SU-DHL-6 (cell line): ENCODE measurements around the gene ERG.

Experiments used
- EZH2phosphoT487 ChIP-seq: fragments of 200-600 bp; sonication (generic), shearing (Covaris generic); conservative IDR thresholded peaks from 2 replicates; pipeline ENCODE4 v1.6.1; 2018; ENCODE audit warnings: mild to moderate bottlenecking, antibody characterized with exemption, low read length, moderate library complexity, mixed read lengths
- TF ChIP-seq, protein P1 (sequence below): fragments of 200-600 bp; sonication (generic); IDR thresholded peaks from one replicate; pipeline ENCODE4 v1.5.1; 2017; ENCODE audit warnings: antibody characterized with exemption, mild to moderate bottlenecking, low read length, moderate library complexity; ENCODE audit not compliant: insufficient read depth, poor library complexity, severe bottlenecking

GRCh38 chr21:38488640-38489270 lies 9.5 kb downstream of the ERG start:
- TF ChIP-seq, protein P1, sequence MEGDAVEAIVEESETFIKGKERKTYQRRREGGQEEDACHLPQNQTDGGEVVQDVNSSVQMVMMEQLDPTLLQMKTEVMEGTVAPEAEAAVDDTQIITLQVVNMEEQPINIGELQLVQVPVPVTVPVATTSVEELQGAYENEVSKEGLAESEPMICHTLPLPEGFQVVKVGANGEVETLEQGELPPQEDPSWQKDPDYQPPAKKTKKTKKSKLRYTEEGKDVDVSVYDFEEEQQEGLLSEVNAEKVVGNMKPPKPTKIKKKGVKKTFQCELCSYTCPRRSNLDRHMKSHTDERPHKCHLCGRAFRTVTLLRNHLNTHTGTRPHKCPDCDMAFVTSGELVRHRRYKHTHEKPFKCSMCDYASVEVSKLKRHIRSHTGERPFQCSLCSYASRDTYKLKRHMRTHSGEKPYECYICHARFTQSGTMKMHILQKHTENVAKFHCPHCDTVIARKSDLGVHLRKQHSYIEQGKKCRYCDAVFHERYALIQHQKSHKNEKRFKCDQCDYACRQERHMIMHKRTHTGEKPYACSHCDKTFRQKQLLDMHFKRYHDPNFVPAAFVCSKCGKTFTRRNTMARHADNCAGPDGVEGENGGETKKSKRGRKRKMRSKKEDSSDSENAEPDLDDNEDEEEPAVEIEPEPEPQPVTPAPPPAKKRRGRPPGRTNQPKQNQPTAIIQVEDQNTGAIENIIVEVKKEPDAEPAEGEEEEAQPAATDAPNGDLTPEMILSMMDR: no peak
- TF ChIP-seq EZH2phosphoT487: no peak
